ENCODE measurements around the gene TAF11L2.
"Not testable (repeated sequence)": the region's sequence is repeated elsewhere in the genome, so short reads cannot be mapped to it uniquely, and the experiment has no call there.

The TAF11L2 gene

GRCh38 chr5:17461793-17462192, 36.2 kb upstream of the TAF11L2 start:
- Histone ChIP-seq H3K4me3 (ENCODE audit: low read length, poor library complexity, severe bottlenecking) (no peak overlapping the region), H3K9me2 (replicated peaks; ENCODE audit: low read depth, low read length) (no peaks in the 10 kb centered on the region), H3K79me2 (ENCODE audit: insufficient read depth, low read length) (no peaks in the 10 kb centered on the region), H4K20me1 (ENCODE audit: insufficient read depth, low read length, poor library complexity, severe bottlenecking) (no peaks in the 10 kb centered on the region), H3K4me2 (ENCODE audit: low read depth, low read length, poor library complexity, severe bottlenecking) (no peak overlapping the region), H3K4me1 (ENCODE audit: insufficient read depth, low read length, poor library complexity, severe bottlenecking) (no peaks in the 10 kb centered on the region), H3K36me3 (ENCODE audit: insufficient read depth, low read length) (no peaks in the 10 kb centered on the region), H3F3A (ENCODE audit: low read depth) (no peaks in the 10 kb centered on the region), H2AFZ (ENCODE audit: low read length) (no peak overlapping the region), H3K9ac (ENCODE audit: low read depth, low read length, poor library complexity, severe bottlenecking) (no peak overlapping the region), H3K27me3 (ENCODE audit: insufficient read depth, low read length, poor library complexity, severe bottlenecking) (no peaks in the 10 kb centered on the region), H3K9me3 (ENCODE audit: insufficient read depth, low read depth, low read length) (no peaks in the 10 kb centered on the region)
- TF ChIP-seq EZH2phosphoT487 (IDR thresholded peaks at IDR 0.05; ENCODE audit: borderline replicate concordance), result no peak
- TF ChIP-seq CTCF (conservative IDR thresholded peaks at IDR 0.05; ENCODE audit: low read length), result no peak

- H3K4me3 ChIP-seq (ENCODE audit: low read length, poor library complexity, severe bottlenecking), result no peak overlapping the region
- no peaks in the 10 kb centered on the region for H3K36me3 ChIP-seq (ENCODE audit: insufficient read depth, low read length)
- no peaks in the 10 kb centered on the region for H3K9me2 ChIP-seq (replicated peaks; ENCODE audit: low read depth, low read length)
- H3K79me2 ChIP-seq (ENCODE audit: insufficient read depth, low read length), result no peaks in the 10 kb centered on the region
- no peaks in the 10 kb centered on the region for H3F3A ChIP-seq (ENCODE audit: low read depth)
- no peak overlapping the region for H2AFZ ChIP-seq (ENCODE audit: low read length)
- no peaks in the 10 kb centered on the region for H3K27me3 ChIP-seq (ENCODE audit: insufficient read depth, low read length, poor library complexity, severe bottlenecking)
- no peaks in the 10 kb centered on the region for H4K20me1 ChIP-seq (ENCODE audit: insufficient read depth, low read length, poor library complexity, severe bottlenecking)
- H3K9me3 ChIP-seq (ENCODE audit: insufficient read depth, low read depth, low read length), result 0 out of 2 replicates have a peak, but pooled peaks cover 3% of the 10 kb centered on the region
- no peak for TF ChIP-seq CTCF (conservative IDR thresholded peaks at IDR 0.05; ENCODE audit: low read length)
- TF ChIP-seq EZH2phosphoT487 (IDR thresholded peaks at IDR 0.05; ENCODE audit: borderline replicate concordance), result no peak
- H3K4me2 ChIP-seq (ENCODE audit: low read depth, low read length, poor library complexity, severe bottlenecking), result no peak overlapping the region
- no peaks in the 10 kb centered on the region for H3K4me1 ChIP-seq (ENCODE audit: insufficient read depth, low read length, poor library complexity, severe bottlenecking)
- no peak overlapping the region for H3K9ac ChIP-seq (ENCODE audit: low read depth, low read length, poor library complexity, severe bottlenecking)
Measured at GRCh38 chr5:17463653-17464052, 34.4 kb upstream of the TAF11L2 start.

- Histone ChIP-seq H3K4me2 (ENCODE audit: low read depth, low read length, poor library complexity, severe bottlenecking) (no peak overlapping the region), H3K4me1 (ENCODE audit: insufficient read depth, low read length, poor library complexity, severe bottlenecking) (no peaks in the 10 kb centered on the region), H3K9ac (ENCODE audit: low read depth, low read length, poor library complexity, severe bottlenecking) (no peak overlapping the region), H4K20me1 (ENCODE audit: insufficient read depth, low read length, poor library complexity, severe bottlenecking) (no peaks in the 10 kb centered on the region), H3K79me2 (ENCODE audit: insufficient read depth, low read length) (no peaks in the 10 kb centered on the region), H3K36me3 (ENCODE audit: insufficient read depth, low read length) (no peaks in the 10 kb centered on the region), H3F3A (ENCODE audit: low read depth) (no peaks in the 10 kb centered on the region), H2AFZ (ENCODE audit: low read length) (no peak overlapping the region), H3K27me3 (ENCODE audit: insufficient read depth, low read length, poor library complexity, severe bottlenecking) (no peaks in the 10 kb centered on the region), H3K9me3 (ENCODE audit: insufficient read depth, low read depth, low read length) (0 out of 2 replicates have a peak, but pooled peaks cover 6% of the 10 kb centered on the region), H3K9me2 (replicated peaks; ENCODE audit: low read depth, low read length) (no peaks in the 10 kb centered on the region), H3K4me3 (ENCODE audit: low read length, poor library complexity, severe bottlenecking) (no peak overlapping the region)
- no peak for TF ChIP-seq CTCF (conservative IDR thresholded peaks at IDR 0.05; ENCODE audit: low read length)
- TF ChIP-seq EZH2phosphoT487 (IDR thresholded peaks at IDR 0.05; ENCODE audit: borderline replicate concordance), result no peak
Measured at GRCh38 chr5:17470064-17470463, 28.0 kb upstream of the TAF11L2 start.

GRCh38 chr5:17475064-17475463, 23.0 kb upstream of the TAF11L2 start:
- H3K27me3 ChIP-seq (ENCODE audit: insufficient read depth, low read length, poor library complexity, severe bottlenecking); H3K9me3 ChIP-seq (ENCODE audit: insufficient read depth, low read depth, low read length); H3K36me3 ChIP-seq (ENCODE audit: insufficient read depth, low read length); H3K9ac ChIP-seq (ENCODE audit: low read depth, low read length, poor library complexity, severe bottlenecking); H3K79me2 ChIP-seq (ENCODE audit: insufficient read depth, low read length); H3K4me3 ChIP-seq (ENCODE audit: low read length, poor library complexity, severe bottlenecking); H3F3A ChIP-seq (ENCODE audit: low read depth); H2AFZ ChIP-seq (ENCODE audit: low read length); H3K4me1 ChIP-seq (ENCODE audit: insufficient read depth, low read length, poor library complexity, severe bottlenecking); H4K20me1 ChIP-seq (ENCODE audit: insufficient read depth, low read length, poor library complexity, severe bottlenecking); H3K4me2 ChIP-seq (ENCODE audit: low read depth, low read length, poor library complexity, severe bottlenecking); H3K9me2 ChIP-seq (replicated peaks; ENCODE audit: low read depth, low read length): not testable (repeated sequence)
